ENCODE results near the gene TNFRSF9. TPM values are rescaled to one million over a fixed set of nuclear protein-coding genes. Genes with fewer than 3 reads are reported as not detected.

Gene TNFRSF9
- total and polyA plus RNA-seq, 2 of the 8 experiments (the other 6 are each of a cell fraction or from before 2014, with no cell fraction given), result not detected

GRCh38 chr1:7938070-7938469 is 2.6 kb downstream of the TNFRSF9 start:
- 88% methylated on average over 3 of the region's 3 CpGs; no CpG with 5 or more reads in 1 of the 2 experiments for WGBS, 2 experiments (ENCODE audit: extremely low coverage in 1 of 2, insufficient coverage in 1 of 2, insufficient read length in 1 of 2, insufficient replicate concordance in 2 of 2, low coverage in 1 of 2, low lambda C conversion rate in 2 of 2, missing lambda C conversion rate in 1 of 2)
- POLR2A ChIA-PET (ENCODE audit: partially characterized antibody), result no interaction called here
- H4K20me1 ChIP-seq (replicated peaks in 1 of 2; ENCODE audit: control insufficient read depth in 1 of 2, insufficient read depth in 2 of 2, low read length in 2 of 2), result no peaks in the 10 kb centered on the region

More at GRCh38 chr1:7938070-7938469, 2.6 kb downstream of the TNFRSF9 start:
- Histone ChIP-seq H4K5ac (ENCODE audit: insufficient read length, low read depth, low read length) (no peak overlapping the region), H3K79me2 (ENCODE audit: control insufficient read depth in 1 of 2, insufficient read depth in 2 of 2, low read length in 2 of 2) (no peaks in the 10 kb centered on the region), H3K23me2 (ENCODE audit: low read depth, low read length) (no peaks in the 10 kb centered on the region; the same call in 1 of the 2 replicates), H3K9ac (replicated peaks in 1 of 4; ENCODE audit: extremely low read depth in 1 of 4, low read depth in 3 of 4, low read length in 3 of 4) (no peak overlapping the region), H2BK15ac (ENCODE audit: low read length) (no peak overlapping the region), H3K9me3 (ENCODE audit: insufficient read depth in 2 of 2, low read depth in 1 of 2, low read length in 1 of 2) (no peaks in the 10 kb centered on the region), H3K79me1 (ENCODE audit: low read depth, low read length) (no peaks in the 10 kb centered on the region; the same call in 1 of the 2 replicates), H4K8ac (ENCODE audit: extremely low read depth, insufficient read depth, low read length) (no peak overlapping the region), H3K27me3 (replicated peaks in 1 of 4; ENCODE audit: control insufficient read depth in 3 of 4, extremely low read depth in 1 of 4, insufficient read depth in 3 of 4, low read length in 3 of 4) (peaks cover 11 to 24% (median 22%) of the 10 kb centered on the region in 4 experiments), H2BK120ac (replicated peaks; ENCODE audit: low read depth, low read length) (no peak overlapping the region), H2BK12ac (ENCODE audit: low read depth, low read length) (no peak overlapping the region), H3K36me3 (ENCODE audit: control insufficient read depth in 2 of 4, insufficient read depth in 4 of 4, low read length in 3 of 4) (no peaks in the 10 kb centered on the region), H4K91ac (replicated peaks; ENCODE audit: insufficient read length, low read length) (no peak overlapping the region), H3K4me2 (ENCODE audit: insufficient read depth in 1 of 2, low read depth in 2 of 2, low read length in 2 of 2) (no peak overlapping the region), H3K4ac (replicated peaks; ENCODE audit: insufficient read length, low read depth, low read length) (no peak overlapping the region), H2AK5ac (ENCODE audit: low read depth, low read length) (no peak overlapping the region), H3K18ac (ENCODE audit: extremely low read depth, low read length) (no peak overlapping the region), H3K23ac (ENCODE audit: insufficient read length) (no peak overlapping the region), H3K4me1 (replicated peaks in 1 of 4; ENCODE audit: control insufficient read depth in 3 of 4, insufficient read depth in 4 of 4, low read length in 3 of 4) (peaks cover 0 to 8% (median 0%) of the 10 kb centered on the region in 4 experiments; a peak in 4 of 7 replicates), H3K14ac (ENCODE audit: insufficient read length) (no peak overlapping the region), H2AFZ (ENCODE audit: low read length) (no peak overlapping the region), H3K27ac (ENCODE audit: low read depth, low read length) (no peak overlapping the region), H3K56ac (replicated peaks; ENCODE audit: insufficient read length, low read depth, low read length) (no peak overlapping the region), H3K4me3 (ENCODE audit: extremely low read depth in 1 of 4, insufficient read depth in 2 of 4, low read depth in 3 of 4, low read length in 4 of 4) (no peak overlapping the region), H2BK20ac (ENCODE audit: low read length) (no peak overlapping the region), H2BK5ac (ENCODE audit: low read depth, low read length) (no peak overlapping the region)
- FAIRE-seq (no peak), DNase-seq (ENCODE audit: low read depth in 1 of 2, low spot score in 2 of 2) (no peak)
- no peak for TF ChIP-seq PHF8 (conservative IDR thresholded peaks at IDR 0.05; ENCODE audit: low read depth, low read length)
- no peak for TF ChIP-seq RFX5 (IDR thresholded peaks at IDR 0.05; ENCODE audit: borderline replicate concordance, low read depth, low read length)
- TF ChIP-seq CTCF (IDR thresholded peaks at IDR 0.05; ENCODE audit: control extremely low read depth in 1 of 3, insufficient read depth in 1 of 3, low read depth in 1 of 3, low read length in 3 of 3), result peak in 1 of 3 experiments; percentile 1; a peak in 1 of 4 replicates
- no peak for TF ChIP-seq RBBP5 (IDR thresholded peaks at IDR 0.05; ENCODE audit: borderline replicate concordance, low read depth, low read length)
- CTCF ChIA-PET (ENCODE audit: partially characterized antibody), result no interaction called here

Data from H1 (cell line).